HL-60 (cell line): ENCODE data around the gene SLC4A5.

ENCODE experiments used
- DNase-seq, 2 experiments: peaks; one replicate each; pipeline ENCODE4 v3.0.0-alpha.2; 2010 to 2020; ENCODE audit warnings: low read depth in 1 of 2, low spot score in 1 of 2
- H3K27ac ChIP-seq: fragments of 250-450 bp; sonication (Bioruptor Pico); replicated peaks from 2 replicates; pipeline ENCODE4 v1.5.1; 2020; ENCODE audit warnings: mild to moderate bottlenecking, moderate library complexity
- H3K27me3 ChIP-seq: fragments of 250-450 bp; sonication (Bioruptor Pico); 2 replicates; pipeline ENCODE4 v1.5.1; 2021; ENCODE audit warnings: mild to moderate bottlenecking, moderate library complexity; ENCODE audit not compliant: insufficient read depth, poor library complexity, severe bottlenecking
- H3K4me3 ChIP-seq: replicated peaks from 2 replicates; pipeline ENCODE4 v1.5.1; 2011; ENCODE audit warnings: mild to moderate bottlenecking, control low read depth, low read length; ENCODE audit not compliant: insufficient read depth
- CTCF ChIP-seq: IDR thresholded peaks from one replicate; pipeline ENCODE4 v1.5.1; 2011; ENCODE audit warnings: low read length, control low read depth, inconsistent platforms; ENCODE audit not compliant: insufficient read depth
- GABPA ChIP-seq: IDR thresholded peaks from 2 replicates; pipeline ENCODE4 v1.6.1; 2012; ENCODE audit warnings: low read depth
- POLR2AphosphoS5 ChIP-seq: IDR thresholded peaks from 2 replicates; pipeline ENCODE4 v1.6.1; 2012; ENCODE audit warnings: low read depth
- SPI1 ChIP-seq: IDR thresholded peaks from 2 replicates; pipeline ENCODE4 v1.6.1; 2012; ENCODE audit warnings: low read depth, mild to moderate bottlenecking, borderline replicate concordance
- TF ChIP-seq, protein P1 (sequence below): IDR thresholded peaks from 2 replicates; pipeline ENCODE4 v1.6.1; 2012; ENCODE audit warnings: low read depth; ENCODE audit not compliant: insufficient replicate concordance

The SLC4A5 gene

DNA sequence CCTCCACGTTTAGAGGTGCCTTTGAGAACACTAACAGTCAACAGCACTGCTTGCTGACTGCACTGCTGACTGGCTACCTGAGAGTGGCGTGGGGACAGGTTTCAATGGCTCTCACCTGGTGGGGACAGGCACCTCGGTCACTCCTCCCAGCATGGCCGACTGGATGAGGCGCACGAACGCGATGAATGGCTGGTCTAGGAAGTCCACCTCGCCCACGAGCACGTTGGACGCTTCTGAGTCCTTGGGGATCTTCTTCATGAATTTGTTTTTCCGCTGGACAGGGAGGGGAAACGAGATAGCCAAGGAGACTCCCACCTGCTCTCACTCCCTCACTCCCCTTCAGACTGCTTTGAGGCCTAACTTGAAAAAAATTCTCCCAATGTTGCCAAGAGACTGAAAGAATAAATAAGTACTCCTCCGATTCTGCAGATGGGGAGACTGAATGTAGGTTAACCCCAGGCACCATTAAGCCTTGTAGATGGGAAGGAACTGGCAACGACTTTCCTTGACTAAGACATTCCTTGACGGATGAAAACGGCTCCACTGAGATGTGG, 87.5 kb downstream of the SLC4A5 start:
- Histone ChIP-seq H3K27ac (no peak overlapping the region), H3K4me3 (no peak overlapping the region), H3K27me3 (no peaks in the 10 kb centered on the region)
- TF ChIP-seq POLR2AphosphoS5, result no peak
- no peak for TF ChIP-seq GABPA
- TF ChIP-seq SPI1, result no peak
- TF ChIP-seq CTCF, result no peak
- TF ChIP-seq, protein P1, sequence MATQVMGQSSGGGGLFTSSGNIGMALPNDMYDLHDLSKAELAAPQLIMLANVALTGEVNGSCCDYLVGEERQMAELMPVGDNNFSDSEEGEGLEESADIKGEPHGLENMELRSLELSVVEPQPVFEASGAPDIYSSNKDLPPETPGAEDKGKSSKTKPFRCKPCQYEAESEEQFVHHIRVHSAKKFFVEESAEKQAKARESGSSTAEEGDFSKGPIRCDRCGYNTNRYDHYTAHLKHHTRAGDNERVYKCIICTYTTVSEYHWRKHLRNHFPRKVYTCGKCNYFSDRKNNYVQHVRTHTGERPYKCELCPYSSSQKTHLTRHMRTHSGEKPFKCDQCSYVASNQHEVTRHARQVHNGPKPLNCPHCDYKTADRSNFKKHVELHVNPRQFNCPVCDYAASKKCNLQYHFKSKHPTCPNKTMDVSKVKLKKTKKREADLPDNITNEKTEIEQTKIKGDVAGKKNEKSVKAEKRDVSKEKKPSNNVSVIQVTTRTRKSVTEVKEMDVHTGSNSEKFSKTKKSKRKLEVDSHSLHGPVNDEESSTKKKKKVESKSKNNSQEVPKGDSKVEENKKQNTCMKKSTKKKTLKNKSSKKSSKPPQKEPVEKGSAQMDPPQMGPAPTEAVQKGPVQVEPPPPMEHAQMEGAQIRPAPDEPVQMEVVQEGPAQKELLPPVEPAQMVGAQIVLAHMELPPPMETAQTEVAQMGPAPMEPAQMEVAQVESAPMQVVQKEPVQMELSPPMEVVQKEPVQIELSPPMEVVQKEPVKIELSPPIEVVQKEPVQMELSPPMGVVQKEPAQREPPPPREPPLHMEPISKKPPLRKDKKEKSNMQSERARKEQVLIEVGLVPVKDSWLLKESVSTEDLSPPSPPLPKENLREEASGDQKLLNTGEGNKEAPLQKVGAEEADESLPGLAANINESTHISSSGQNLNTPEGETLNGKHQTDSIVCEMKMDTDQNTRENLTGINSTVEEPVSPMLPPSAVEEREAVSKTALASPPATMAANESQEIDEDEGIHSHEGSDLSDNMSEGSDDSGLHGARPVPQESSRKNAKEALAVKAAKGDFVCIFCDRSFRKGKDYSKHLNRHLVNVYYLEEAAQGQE, result no peak
- no peak for DNase-seq

- H3K27me3 ChIP-seq, result no peaks in the 10 kb centered on the region
- no peak for DNase-seq
- TF ChIP-seq SPI1, result no peak
- no peak for TF ChIP-seq POLR2AphosphoS5
- no peak for TF ChIP-seq CTCF
- TF ChIP-seq, protein P1, result no peak
- TF ChIP-seq GABPA, result no peak
Observed at GRCh38 chr2:74253971-74254310, 89.3 kb downstream of the SLC4A5 start.

GRCh38 chr2:74253306-74253970, 89.8 kb downstream of the SLC4A5 start:
- Histone ChIP-seq H3K27me3 (no peaks in the 10 kb centered on the region), H3K4me3 (no peak overlapping the region), H3K27ac (no peak overlapping the region)
- TF ChIP-seq CTCF (no peak), SPI1 (no peak), GABPA (no peak), POLR2AphosphoS5 (no peak)
- TF ChIP-seq, protein P1, result no peak
- DNase-seq, result no peak

More at GRCh38 chr2:74253971-74254310, 89.3 kb downstream of the SLC4A5 start:
- Histone ChIP-seq H3K27ac (no peak overlapping the region), H3K4me3 (no peak overlapping the region)
